Natural killer cell (primary cell): ENCODE results near the gene FATE1. TPM values are rescaled to one million over a fixed set of nuclear protein-coding genes. Genes with fewer than 3 reads are reported as not detected.

Experiments used
- ATAC-seq, 3 donors: fragments of 150-1000 bp in 2 of 3; fragments of 200-7000 bp in 1 of 3; cut with Tn5 transposase; 1 replicate in 1 of 3; 2 replicates in 2 of 3; pipeline ENCODE4 v1.10.0; 2021; ENCODE audit warnings: mild to moderate bottlenecking in 2 of 3, moderate library complexity in 2 of 3
- DNase-seq, 2 donors: peaks; one replicate each; pipeline versions ENCODE4 v3.0.0 to v3.0.0-alpha.2; 2013 to 2021; ENCODE audit warnings: mixed read lengths in 1 of 2
- H3K27ac ChIP-seq: one replicate; pipeline ENCODE4 v1.5.1; 2013; ENCODE audit warnings: mild to moderate bottlenecking, low read length
- H3K27me3 ChIP-seq: one replicate; pipeline ENCODE4 v1.6.1; 2013; ENCODE audit warnings: low read length; ENCODE audit not compliant: control insufficient read depth, insufficient read depth
- H3K36me3 ChIP-seq: one replicate; pipeline ENCODE4 v1.6.1; 2013; ENCODE audit warnings: low read length; ENCODE audit not compliant: control insufficient read depth, insufficient read depth
- H3K4me1 ChIP-seq: one replicate; pipeline ENCODE4 v1.6.1; 2013; ENCODE audit warnings: low read length; ENCODE audit not compliant: control insufficient read depth, insufficient read depth
- H3K4me3 ChIP-seq: one replicate; pipeline ENCODE4 v1.5.1; 2013; ENCODE audit warnings: low read length
- H3K9me3 ChIP-seq: one replicate; pipeline ENCODE4 v1.6.1; 2013; ENCODE audit warnings: low read length; ENCODE audit not compliant: control insufficient read depth, insufficient read depth
- H3K27ac Mint-ChIP-seq, 2 donors: one replicate each; pipeline ENCODE4 v1.8.0; 2022; ENCODE audit warnings: mild to moderate bottlenecking in 2 of 2, mixed read lengths in 2 of 2, moderate library complexity in 1 of 2
- H3K27me3 Mint-ChIP-seq, 2 donors: one replicate each; pipeline ENCODE4 v1.8.0; 2022; ENCODE audit warnings: low read depth in 2 of 2, mixed read lengths in 2 of 2
- H3K36me3 Mint-ChIP-seq: one replicate; pipeline ENCODE4 v1.8.0; 2022; ENCODE audit warnings: mixed read lengths
- H3K4me1 Mint-ChIP-seq, 2 donors: one replicate each; pipeline ENCODE4 v1.8.0; 2022; ENCODE audit warnings: mixed read lengths in 2 of 2
- H3K4me3 Mint-ChIP-seq: one replicate; pipeline ENCODE4 v1.8.0; 2022; ENCODE audit warnings: mild to moderate bottlenecking, moderate library complexity, mixed read lengths
- H3K9me3 Mint-ChIP-seq, 2 donors: one replicate each; pipeline ENCODE4 v1.8.0; 2022; ENCODE audit warnings: mixed read lengths in 2 of 2
- CTCF ChIP-seq: fragments of 200-600 bp; IDR thresholded peaks from one replicate; pipeline ENCODE4 v1.8.0; 2022; ENCODE audit warnings: antibody characterized with exemption
- WGBS: methylation state at CpG from one replicate; pipeline ENCODE4 v1.1.7; 2013; ENCODE audit warnings: missing lambda C conversion rate; ENCODE audit not compliant: insufficient coverage; 5-methylcytosine and 5-hydroxymethylcytosine counted together
- intact Hi-C: fragments of 100-400 bp; cut with micrococcal nuclease; formaldehyde crosslinking; loops from one replicate; pipeline ENCODE4 v1.14.2; 2022
- total RNA-seq, 4 donors: library from RNA; stranded (reverse); fragments of 120-200 nt in 1 of 4; gene quantifications; one replicate each; pipeline versions ENCODE4 v1.2.3 to v1.2.4, GENCODE V29; 2013 to 2022

The FATE1 gene
- total RNA-seq, 3 donors from 2014 or later (not counting 1 experiment from before 2014, with no cell fraction given): not detected

- Mint-ChIP-seq H3K27me3 (peaks cover 5 to 25% of the 10 kb centered on the region in 2 donors), H3K36me3 (no peaks in the 10 kb centered on the region), H3K4me3 (no peak overlapping the region), H3K9me3 (no peaks in the 10 kb centered on the region), H3K4me1 (no peaks in the 10 kb centered on the region), H3K27ac (no peak overlapping the region)
- Histone ChIP-seq H3K36me3 (no peaks in the 10 kb centered on the region), H3K4me3 (no peak overlapping the region), H3K27ac (no peak overlapping the region), H3K27me3 (no peaks in the 10 kb centered on the region), H3K9me3 (no peaks in the 10 kb centered on the region), H3K4me1 (no peaks in the 10 kb centered on the region)
- DNase-seq: no peak
- no peak for ATAC-seq
- intact Hi-C loops: no loop called here
- 77% methylated on average over 5 of the region's 5 CpGs for WGBS
- TF ChIP-seq CTCF: no peak
These were observed 21.7 kb downstream of the FATE1 start for GRCh38 chrX:151737494-151737893.

GRCh38 chrX:151738751-151739150 lies 22.9 kb downstream of the FATE1 start:
- H3K27ac ChIP-seq: no peak overlapping the region
- WGBS: 79% methylated on average over 7 of the region's 7 CpGs
- H3K36me3 ChIP-seq: no peaks in the 10 kb centered on the region
- TF ChIP-seq CTCF: no peak
- no peak for DNase-seq
- peaks cover 5 to 23% of the 10 kb centered on the region in 2 donors for H3K27me3 Mint-ChIP-seq
- H3K27me3 ChIP-seq: no peaks in the 10 kb centered on the region
- H3K27ac Mint-ChIP-seq: no peak overlapping the region
- no peak overlapping the region for H3K4me3 Mint-ChIP-seq
- H3K36me3 Mint-ChIP-seq: no peaks in the 10 kb centered on the region
- intact Hi-C loops: no loop called here
- no peak for ATAC-seq
- no peaks in the 10 kb centered on the region for H3K4me1 Mint-ChIP-seq
- no peaks in the 10 kb centered on the region for H3K9me3 ChIP-seq
- no peaks in the 10 kb centered on the region for H3K4me1 ChIP-seq
- no peak overlapping the region for H3K4me3 ChIP-seq
- H3K9me3 Mint-ChIP-seq: no peaks in the 10 kb centered on the region

GRCh38 chrX:151741606-151742005 lies 25.8 kb downstream of the FATE1 start:
- no peak for ATAC-seq
- 64% methylated on average over 4 of the region's 4 CpGs for WGBS
- H3K9me3 ChIP-seq: no peaks in the 10 kb centered on the region
- Mint-ChIP-seq H3K27ac (no peak overlapping the region), H3K9me3 (no peaks in the 10 kb centered on the region), H3K4me1 (no peaks in the 10 kb centered on the region), H3K4me3 (no peak overlapping the region), H3K27me3 (peaks cover 2 to 7% of the 10 kb centered on the region in 2 donors), H3K36me3 (no peaks in the 10 kb centered on the region)
- H3K4me3 ChIP-seq: no peak overlapping the region
- DNase-seq: no peak
- H3K27me3 ChIP-seq: no peaks in the 10 kb centered on the region
- H3K4me1 ChIP-seq: no peaks in the 10 kb centered on the region
- no peaks in the 10 kb centered on the region for H3K36me3 ChIP-seq
- no peak overlapping the region for H3K27ac ChIP-seq
- intact Hi-C loops: no loop called here
- TF ChIP-seq CTCF: no peak

GRCh38 chrX:151742311-151742710 lies 26.5 kb downstream of the FATE1 start:
- ATAC-seq (no peak), DNase-seq (no peak)
- Mint-ChIP-seq H3K27ac (no peak overlapping the region), H3K4me3 (no peak overlapping the region), H3K36me3 (no peaks in the 10 kb centered on the region), H3K9me3 (no peaks in the 10 kb centered on the region), H3K27me3 (peaks cover 2 to 7% of the 10 kb centered on the region in 2 donors), H3K4me1 (no peaks in the 10 kb centered on the region)
- Histone ChIP-seq H3K4me3 (no peak overlapping the region), H3K9me3 (no peaks in the 10 kb centered on the region), H3K4me1 (no peaks in the 10 kb centered on the region), H3K36me3 (no peaks in the 10 kb centered on the region), H3K27ac (no peak overlapping the region), H3K27me3 (no peaks in the 10 kb centered on the region)
- intact Hi-C loops: no loop called here
- WGBS: 82% methylated on average over 5 of the region's 5 CpGs
- TF ChIP-seq CTCF: no peak
